GM15510 (cell line): Measurements from ENCODE around the gene SMYD1.

Source experiments
- POLR2A ChIP-seq: IDR thresholded peaks from 3 replicates; pipeline ENCODE4 v1.6.1; 2011; ENCODE audit warnings: borderline replicate concordance; ENCODE audit not compliant: insufficient read length; ENCODE audit errors: extremely low read depth

SMYD1 gene

DNA sequence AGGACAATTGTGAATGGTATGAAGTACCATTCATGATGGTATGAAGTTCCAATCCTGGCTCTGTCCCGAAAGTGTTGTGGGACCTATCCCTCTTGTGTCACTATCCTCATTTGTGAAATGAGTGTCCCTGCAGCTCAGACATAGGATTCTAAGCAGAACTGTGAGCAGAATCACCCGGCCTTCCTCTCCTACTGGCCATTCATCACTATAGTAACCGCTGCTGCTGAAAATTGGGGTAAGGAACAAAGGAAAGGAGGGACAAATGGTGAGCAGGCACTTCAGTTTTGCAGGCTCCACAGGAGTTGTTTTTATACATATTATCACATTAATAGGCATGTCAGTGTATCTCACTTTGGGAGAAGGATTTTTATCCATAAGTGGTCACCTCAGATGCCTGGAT is 27.4 kb downstream of the SMYD1 start:
- TF ChIP-seq POLR2A, result no peak

DNA sequence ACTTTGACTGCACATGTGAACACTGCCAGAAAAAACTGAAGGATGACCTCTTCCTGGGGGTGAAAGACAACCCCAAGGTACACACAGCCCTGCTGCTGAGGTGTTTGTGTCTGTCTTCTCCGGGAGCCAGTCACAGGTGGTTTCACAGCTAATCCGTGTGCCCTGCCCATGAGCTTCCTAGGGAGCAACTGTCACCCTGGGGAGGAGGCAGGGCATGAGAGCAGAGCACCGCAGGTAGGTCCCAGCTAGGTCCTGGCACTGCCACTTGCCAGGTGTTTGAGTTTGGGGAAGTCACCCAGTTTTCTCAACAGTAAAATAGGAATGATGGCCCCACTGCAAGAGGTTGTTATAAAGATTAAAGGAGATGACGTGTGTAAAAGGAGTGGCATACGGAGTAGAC is 29.1 kb downstream of the SMYD1 start:
- TF ChIP-seq POLR2A, result no peak

DNA sequence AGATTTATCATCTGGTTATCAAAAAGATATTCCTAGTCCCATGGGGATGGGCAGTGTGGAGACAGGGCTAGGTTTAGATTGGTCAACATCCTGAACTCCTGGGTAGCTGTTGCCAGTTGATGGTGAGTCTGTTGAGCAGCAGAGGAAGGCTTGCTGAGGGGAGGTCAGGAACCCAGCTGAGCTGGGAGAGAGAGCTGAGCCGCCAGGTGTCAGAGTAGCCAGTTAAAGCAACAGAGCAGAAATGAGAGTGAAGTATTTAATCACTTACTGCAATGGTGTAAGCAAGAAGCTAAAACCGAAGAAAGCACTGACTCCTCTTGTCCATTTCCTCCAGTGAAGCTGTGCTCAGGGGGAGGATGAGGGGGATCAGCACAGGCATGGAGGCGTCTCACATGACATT is 29.6 kb downstream of the SMYD1 start:
- TF ChIP-seq POLR2A, result no peak

GRCh38 chr2:88097891-88098557 is 30.4 kb downstream of the SMYD1 start:
- no peak for TF ChIP-seq POLR2A

DNA sequence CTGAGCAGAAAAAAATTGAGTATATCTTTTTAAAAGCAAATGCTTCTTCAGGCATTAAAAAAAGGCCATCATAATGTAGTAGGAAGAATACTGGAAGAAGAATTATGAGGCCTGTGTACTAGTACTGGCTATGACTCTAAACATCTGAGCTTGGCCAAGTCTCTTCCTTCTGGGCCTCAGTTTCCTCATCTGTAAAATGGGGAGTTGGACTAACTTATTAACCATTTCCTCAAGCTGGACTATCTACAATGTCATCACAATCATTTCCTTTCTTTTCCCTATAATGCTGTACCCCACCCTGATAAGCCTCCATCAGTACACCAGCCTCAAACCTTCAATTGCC is 30.9 kb downstream of the SMYD1 start:
- no peak for TF ChIP-seq POLR2A

GRCh38 chr2:88099798-88100488 is 32.3 kb downstream of the SMYD1 start:
- TF ChIP-seq POLR2A, result no peak

DNA sequence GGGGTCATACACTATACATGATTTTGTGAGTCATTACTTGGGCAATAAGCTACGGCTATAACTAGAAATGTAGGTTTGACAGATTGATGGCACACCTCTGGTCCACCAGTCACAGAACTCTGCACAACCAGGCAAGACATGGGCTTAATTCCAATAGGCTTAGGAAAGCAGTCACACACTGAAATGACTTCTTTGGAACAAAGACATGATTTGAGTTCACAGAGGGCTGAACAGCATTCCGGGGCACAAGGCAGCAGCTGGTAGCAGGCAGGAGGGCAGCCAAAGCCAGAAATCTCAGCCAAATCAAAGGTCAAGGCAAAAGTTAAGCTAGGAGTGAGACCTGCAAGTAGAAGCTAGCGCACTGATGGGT is 32.8 kb downstream of the SMYD1 start:
- no peak for TF ChIP-seq POLR2A

GRCh38 chr2:88108796-88109195 is 41.2 kb downstream of the SMYD1 start:
- no peak for TF ChIP-seq POLR2A

- no peak for TF ChIP-seq POLR2A
Observed at GRCh38 chr2:88110830-88111229, 43.2 kb downstream of the SMYD1 start.

DNA sequence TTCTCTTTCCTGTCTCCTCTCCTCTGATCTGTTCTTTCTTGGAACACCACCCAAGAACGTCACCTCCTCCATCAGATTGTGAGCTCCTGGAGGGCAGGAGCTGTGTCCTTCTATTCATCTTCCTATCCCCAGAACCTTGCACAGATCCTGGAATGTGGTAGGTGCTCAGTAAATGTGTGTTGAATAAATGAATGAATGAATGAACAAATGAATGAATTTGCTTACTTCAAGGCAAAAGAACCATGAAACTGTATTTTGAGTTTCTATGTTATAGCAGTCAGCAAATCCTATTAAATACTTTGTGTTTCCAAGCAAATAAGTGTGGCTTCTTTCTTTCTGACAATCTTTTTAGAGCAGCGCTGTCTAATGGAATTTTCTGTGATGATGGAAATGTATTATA is 45.4 kb downstream of the SMYD1 start:
- no peak for TF ChIP-seq POLR2A

DNA sequence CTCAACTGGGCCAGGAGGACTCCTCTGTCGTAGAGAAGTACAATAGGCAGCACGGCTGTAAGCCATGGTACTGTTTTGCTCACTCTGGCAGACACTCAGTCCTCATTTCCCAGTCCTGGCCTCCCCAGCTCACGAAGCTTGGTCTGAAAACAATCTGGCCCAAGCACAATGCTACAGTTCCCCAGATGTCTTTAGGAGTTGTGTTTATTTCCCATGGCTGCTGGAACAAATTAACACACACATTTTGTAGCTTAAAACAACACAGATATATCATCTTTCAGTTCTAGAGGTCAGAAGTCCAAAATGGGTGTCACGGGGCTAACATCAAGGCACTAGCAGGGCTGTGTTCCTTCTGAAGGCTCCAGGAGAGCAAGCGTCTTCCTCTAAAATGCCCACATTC is 47.3 kb downstream of the SMYD1 start:
- no peak for TF ChIP-seq POLR2A

DNA sequence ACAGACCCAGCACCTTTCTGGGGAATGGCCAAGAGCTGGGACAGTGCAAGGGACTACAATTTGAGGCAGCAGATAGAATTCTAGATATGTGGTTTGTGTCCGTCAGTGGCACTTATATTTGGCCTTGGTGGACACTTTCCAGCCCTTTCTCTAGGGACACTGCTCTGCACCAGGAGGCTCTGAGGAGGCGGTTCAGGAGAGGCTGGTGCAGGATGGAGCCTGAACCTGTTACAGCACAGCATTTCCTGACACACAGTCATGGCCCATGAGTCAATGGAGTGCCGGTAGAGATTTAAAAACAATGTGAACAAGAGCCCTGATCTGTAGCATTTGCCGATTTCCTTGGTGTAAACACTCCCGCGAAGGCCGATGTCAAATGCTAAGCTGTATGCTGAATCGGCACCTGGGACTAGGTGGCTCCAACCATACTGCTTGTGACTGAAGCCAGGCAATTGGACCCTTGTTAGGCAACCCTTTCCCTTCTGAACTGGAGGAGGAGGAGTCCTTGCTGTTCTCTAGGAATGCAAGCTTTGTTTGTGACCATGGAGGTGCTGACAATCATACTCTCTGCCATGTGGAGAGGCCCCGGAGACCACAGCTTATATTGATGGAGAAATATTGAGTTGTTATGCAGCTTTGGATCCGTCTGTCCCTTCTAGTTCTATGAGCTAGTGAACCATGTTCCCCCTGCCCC is 48.3 kb downstream of the SMYD1 start:
- TF ChIP-seq POLR2A, result no peak

DNA sequence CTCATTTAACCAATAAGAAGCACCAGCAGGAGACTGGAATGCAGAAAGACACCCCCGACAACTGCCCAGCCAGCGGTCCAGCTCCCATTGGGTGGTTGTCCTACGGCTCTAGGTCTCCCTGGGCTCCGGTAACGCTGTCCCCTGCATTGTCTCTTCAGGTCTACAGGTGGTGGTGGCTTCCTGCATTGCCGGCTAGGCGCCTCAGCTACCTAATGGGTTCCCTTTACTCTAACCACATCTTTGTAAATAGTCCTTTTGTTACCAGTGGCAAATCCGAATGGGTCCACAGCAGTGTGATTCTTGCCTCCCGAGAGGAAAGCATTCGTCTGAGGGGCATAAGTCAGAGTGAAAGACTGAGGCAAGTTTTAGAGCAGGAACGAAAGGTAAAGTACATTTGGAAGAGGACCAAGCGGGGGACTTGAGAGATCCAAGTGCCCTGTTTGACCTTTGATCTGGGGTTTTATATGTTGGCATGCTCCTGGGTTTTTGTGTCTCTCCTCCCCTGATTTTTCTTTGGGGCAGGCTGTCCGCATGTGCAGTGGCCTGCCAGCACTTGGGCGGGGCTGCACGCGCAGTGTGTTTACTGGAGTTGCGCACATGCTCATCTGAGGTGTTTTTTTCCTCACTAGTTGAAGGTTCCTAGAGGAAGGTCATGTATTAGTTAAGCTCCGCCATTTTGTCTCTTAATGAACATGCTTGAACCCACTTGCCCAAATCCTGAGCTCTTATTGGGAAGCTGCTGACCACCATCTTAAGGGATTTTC is 49.2 kb downstream of the SMYD1 start:
- no peak for TF ChIP-seq POLR2A

GRCh38 chr2:88117973-88118372 is 50.3 kb downstream of the SMYD1 start:
- no peak for TF ChIP-seq POLR2A

DNA sequence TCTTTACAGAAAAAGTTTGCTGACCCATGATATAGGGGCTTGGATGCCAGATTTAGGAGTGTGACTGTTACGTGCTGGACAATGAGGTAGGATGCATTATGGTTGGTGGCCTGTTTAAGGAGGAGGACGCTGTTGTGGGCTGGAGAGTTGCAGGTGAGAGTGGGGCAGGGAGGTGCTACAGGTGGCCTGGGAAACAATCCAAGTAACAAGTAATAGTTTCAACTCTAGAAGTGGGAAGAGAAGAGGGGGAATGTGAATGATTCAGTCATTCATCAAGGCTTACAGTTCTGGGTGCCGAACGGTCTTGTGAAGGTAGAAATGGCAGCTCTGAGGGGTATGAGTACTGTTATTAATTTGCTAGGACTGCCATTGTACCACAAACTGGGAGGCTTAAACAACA is 54.1 kb downstream of the SMYD1 start:
- no peak for TF ChIP-seq POLR2A
